ENCODE data around the gene OXCT1. TPM values are rescaled to one million over a fixed set of nuclear protein-coding genes. Genes with fewer than 3 reads are reported as not detected.

OXCT1 gene
- total and polyA plus RNA-seq, 9 of the 15 experiments (the other 6 are each of a cell fraction or from before 2014, with no cell fraction given): 24.7 to 61.2 (median 41.9) TPM

- TF ChIP-seq, protein P1, sequence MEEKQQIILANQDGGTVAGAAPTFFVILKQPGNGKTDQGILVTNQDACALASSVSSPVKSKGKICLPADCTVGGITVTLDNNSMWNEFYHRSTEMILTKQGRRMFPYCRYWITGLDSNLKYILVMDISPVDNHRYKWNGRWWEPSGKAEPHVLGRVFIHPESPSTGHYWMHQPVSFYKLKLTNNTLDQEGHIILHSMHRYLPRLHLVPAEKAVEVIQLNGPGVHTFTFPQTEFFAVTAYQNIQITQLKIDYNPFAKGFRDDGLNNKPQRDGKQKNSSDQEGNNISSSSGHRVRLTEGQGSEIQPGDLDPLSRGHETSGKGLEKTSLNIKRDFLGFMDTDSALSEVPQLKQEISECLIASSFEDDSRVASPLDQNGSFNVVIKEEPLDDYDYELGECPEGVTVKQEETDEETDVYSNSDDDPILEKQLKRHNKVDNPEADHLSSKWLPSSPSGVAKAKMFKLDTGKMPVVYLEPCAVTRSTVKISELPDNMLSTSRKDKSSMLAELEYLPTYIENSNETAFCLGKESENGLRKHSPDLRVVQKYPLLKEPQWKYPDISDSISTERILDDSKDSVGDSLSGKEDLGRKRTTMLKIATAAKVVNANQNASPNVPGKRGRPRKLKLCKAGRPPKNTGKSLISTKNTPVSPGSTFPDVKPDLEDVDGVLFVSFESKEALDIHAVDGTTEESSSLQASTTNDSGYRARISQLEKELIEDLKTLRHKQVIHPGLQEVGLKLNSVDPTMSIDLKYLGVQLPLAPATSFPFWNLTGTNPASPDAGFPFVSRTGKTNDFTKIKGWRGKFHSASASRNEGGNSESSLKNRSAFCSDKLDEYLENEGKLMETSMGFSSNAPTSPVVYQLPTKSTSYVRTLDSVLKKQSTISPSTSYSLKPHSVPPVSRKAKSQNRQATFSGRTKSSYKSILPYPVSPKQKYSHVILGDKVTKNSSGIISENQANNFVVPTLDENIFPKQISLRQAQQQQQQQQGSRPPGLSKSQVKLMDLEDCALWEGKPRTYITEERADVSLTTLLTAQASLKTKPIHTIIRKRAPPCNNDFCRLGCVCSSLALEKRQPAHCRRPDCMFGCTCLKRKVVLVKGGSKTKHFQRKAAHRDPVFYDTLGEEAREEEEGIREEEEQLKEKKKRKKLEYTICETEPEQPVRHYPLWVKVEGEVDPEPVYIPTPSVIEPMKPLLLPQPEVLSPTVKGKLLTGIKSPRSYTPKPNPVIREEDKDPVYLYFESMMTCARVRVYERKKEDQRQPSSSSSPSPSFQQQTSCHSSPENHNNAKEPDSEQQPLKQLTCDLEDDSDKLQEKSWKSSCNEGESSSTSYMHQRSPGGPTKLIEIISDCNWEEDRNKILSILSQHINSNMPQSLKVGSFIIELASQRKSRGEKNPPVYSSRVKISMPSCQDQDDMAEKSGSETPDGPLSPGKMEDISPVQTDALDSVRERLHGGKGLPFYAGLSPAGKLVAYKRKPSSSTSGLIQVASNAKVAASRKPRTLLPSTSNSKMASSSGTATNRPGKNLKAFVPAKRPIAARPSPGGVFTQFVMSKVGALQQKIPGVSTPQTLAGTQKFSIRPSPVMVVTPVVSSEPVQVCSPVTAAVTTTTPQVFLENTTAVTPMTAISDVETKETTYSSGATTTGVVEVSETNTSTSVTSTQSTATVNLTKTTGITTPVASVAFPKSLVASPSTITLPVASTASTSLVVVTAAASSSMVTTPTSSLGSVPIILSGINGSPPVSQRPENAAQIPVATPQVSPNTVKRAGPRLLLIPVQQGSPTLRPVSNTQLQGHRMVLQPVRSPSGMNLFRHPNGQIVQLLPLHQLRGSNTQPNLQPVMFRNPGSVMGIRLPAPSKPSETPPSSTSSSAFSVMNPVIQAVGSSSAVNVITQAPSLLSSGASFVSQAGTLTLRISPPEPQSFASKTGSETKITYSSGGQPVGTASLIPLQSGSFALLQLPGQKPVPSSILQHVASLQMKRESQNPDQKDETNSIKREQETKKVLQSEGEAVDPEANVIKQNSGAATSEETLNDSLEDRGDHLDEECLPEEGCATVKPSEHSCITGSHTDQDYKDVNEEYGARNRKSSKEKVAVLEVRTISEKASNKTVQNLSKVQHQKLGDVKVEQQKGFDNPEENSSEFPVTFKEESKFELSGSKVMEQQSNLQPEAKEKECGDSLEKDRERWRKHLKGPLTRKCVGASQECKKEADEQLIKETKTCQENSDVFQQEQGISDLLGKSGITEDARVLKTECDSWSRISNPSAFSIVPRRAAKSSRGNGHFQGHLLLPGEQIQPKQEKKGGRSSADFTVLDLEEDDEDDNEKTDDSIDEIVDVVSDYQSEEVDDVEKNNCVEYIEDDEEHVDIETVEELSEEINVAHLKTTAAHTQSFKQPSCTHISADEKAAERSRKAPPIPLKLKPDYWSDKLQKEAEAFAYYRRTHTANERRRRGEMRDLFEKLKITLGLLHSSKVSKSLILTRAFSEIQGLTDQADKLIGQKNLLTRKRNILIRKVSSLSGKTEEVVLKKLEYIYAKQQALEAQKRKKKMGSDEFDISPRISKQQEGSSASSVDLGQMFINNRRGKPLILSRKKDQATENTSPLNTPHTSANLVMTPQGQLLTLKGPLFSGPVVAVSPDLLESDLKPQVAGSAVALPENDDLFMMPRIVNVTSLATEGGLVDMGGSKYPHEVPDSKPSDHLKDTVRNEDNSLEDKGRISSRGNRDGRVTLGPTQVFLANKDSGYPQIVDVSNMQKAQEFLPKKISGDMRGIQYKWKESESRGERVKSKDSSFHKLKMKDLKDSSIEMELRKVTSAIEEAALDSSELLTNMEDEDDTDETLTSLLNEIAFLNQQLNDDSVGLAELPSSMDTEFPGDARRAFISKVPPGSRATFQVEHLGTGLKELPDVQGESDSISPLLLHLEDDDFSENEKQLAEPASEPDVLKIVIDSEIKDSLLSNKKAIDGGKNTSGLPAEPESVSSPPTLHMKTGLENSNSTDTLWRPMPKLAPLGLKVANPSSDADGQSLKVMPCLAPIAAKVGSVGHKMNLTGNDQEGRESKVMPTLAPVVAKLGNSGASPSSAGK (IDR thresholded peaks at IDR 0.05): no peak
- no peak for TF ChIP-seq HMG20A (CRISPR knock-in tag; conservative IDR thresholded peaks at IDR 0.05)
- TF ChIP-seq VEZF1 (CRISPR knock-in tag; IDR thresholded peaks at IDR 0.05): no peak
- TF ChIP-seq KDM4B (IDR thresholded peaks at IDR 0.05; ENCODE audit: borderline replicate concordance in 2 of 2, low read depth in 1 of 2): no peak
These were observed 42.4 kb downstream of the OXCT1 start (continued) for GRCh38 chr5:41827792-41828191.

Data from K562 (cell line).